HG02938 (cell line): Measurements from ENCODE around the gene VAV3.

Experiments
- ATAC-seq: cut with Tn5 transposase; IDR thresholded peaks from one replicate; pipeline ENCODE4 v1.9.1; 2021; ENCODE audit warnings: mild to moderate bottlenecking, moderate library complexity; ENCODE audit not compliant: unreplicated experiment

VAV3 gene

DNA sequence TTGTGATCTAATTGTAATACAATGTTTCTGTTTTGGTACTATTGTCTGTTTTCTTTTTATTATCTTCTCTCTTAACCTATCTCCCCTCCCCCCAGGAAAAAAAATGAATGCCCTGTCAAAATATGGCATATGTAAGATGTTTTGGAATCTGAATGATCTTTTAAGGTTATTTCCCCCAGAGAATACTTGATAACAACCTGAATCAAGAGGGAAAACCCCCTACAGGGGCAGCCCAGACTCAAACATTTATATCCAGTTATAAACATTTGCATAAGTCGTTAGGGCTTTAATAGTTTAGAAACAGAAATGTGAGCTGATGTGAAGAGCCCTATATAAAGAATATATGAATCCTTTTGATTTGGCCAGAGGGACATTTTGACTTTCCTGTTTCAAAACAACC is 169.5 kb downstream of the VAV3 start:
- no peak for ATAC-seq

DNA sequence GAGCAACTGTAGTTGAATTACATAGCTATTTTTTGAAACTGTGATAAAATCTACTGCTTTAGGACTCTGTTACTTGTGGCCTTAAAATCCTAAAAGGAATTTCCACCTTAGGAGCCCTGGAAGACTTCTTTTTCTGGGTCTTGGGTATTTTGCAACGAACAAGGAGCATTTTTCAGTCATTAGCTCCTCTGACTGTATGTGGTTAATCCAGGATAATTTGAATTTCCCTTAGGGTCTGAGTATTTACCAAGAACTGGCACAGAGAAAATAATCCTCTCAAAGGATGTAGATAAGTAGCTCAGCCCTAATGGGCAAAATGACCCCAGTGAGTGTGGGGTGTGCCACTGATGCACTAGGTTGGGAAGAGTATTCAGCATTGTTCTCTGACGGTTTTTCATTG is 170.4 kb downstream of the VAV3 start:
- no peak for ATAC-seq

DNA sequence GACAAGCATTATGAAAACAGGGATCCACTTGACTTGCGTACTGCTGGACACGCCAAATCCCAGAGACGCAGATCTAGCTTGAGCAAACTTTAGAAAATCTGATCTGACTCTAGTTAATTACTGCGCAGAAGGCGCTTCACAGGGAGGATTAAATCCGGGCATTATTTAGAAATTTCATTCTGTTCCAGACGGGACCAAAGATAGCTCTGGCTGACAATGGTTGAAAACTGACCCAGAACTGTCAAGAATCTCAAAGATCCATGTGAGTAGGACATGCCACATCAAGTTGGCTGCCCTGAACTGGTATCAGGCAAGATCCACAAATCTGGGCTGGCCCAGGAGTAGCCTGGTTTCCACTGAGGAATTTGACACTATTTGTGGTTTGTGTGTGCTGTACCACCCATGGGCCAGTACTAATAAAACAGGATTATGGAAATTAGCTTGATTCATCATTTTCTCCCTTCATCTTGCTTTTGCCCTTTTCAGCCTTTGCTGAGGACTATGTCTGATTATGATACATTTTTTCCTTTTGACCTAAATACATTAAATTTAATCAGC is 171.0 kb downstream of the VAV3 start:
- no peak for ATAC-seq

DNA sequence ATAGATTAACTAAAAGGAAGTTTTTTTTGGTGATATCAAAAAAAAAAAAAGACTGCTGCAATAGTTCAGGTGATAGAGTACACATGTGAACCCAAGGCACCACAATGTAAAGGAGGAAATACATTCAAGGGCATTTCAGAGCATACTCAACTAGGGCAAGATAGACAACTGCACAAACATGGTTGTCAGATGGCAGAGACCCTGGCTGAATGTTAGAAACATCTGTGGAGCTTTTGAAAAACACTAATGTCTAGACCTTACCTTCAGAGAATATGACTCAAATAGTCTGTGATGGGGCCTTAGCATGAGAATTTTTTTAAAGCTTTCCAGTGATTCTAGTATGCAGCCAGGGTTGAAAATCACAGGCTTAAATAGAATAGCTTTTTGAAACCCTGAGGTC is 173.6 kb downstream of the VAV3 start:
- no peak for ATAC-seq

DNA sequence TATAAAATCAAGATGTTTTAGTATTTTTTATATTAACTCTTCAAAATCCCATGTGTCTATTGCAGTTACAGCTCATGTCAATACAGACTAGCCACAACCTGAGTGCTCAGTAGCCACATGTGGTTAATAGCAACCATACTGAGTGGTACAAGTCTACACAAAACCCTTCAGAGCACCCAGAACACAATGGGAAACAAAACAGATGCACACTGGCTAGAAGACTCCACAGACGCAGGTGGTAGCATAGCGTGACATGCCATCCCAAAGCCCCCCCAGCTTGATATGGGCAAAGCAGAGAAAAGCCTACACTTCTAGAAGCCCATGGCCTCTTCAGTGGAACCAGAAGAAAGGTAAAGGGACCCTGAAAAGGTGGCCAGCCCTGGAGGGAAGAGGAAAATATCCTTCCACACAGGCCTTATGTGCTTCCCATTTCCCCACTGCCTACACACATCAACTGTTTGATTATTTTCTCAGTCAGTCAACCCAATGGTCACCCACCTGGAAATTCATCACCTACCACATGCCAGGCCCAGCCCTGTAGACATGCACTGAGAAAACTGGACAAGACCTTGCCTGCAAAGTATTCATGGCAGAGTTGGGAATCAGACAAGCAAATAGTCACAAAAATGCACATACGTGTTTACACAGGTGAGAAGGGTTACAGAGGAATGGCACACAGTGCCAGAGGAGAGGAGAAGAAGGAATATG is 175.0 kb downstream of the VAV3 start:
- no peak for ATAC-seq

DNA sequence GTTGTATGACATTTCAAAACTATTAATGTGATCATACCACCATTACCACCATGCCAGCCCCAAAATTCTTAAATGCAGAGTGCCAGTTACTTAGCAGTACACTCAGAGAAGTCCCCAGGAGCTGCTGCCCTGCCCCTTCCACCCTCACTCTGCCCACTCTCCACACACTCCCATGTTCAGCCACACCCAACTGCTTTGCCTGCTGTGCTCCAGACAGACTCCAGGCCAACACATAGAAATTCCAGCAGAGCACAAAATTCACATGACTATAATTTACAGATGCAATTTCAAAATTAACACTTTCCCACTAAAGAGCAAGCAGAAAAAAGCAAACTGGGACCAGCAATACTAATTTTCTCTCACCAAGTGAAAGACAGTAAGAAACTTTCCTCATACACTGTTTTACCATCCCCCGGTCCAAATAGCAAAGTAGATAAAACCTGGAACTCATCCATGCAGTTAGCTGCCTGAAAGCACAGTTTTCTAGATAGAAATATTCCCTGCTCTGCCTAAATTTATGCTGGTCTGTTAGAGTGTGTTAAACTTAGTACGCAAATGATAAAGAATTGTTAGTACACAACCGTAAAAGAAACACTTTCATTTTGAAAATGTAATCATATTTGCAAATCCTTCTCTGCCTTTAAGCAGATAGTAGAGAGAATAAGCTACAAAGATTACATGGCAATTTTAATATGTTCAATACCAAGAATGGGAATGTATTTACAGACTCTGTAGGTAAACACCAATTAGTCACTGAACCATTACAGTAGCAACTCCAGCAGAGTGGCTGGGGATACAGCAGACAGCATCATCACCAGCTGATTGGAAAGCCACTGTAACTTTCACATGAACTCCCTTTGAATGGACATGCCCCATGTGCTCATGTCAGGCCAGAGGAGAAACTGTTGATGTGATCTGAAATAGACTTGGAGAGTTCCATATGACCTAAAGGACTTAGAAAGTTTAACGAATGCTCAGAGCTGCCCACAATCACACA is 176.5 kb downstream of the VAV3 start:
- ATAC-seq: no peak

DNA sequence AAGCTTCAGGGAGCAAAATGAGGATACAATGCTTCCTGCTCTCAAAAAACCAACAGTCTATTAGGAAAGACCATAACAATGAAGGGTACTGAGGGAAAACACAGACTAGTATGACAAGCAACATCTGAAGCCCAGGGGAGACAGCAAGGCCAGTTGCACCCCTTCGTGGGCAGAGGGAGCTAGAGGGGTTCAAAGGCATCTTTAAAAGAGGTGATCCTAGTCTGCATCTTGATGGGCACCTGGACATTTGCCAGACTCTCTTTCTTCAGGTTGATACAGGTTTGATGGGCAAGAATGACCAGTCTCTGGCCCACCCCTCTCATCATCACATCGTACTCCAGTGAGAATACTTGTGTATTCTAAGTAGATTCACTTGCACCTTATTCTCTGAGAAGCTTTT is 177.7 kb downstream of the VAV3 start:
- ATAC-seq: no peak

DNA sequence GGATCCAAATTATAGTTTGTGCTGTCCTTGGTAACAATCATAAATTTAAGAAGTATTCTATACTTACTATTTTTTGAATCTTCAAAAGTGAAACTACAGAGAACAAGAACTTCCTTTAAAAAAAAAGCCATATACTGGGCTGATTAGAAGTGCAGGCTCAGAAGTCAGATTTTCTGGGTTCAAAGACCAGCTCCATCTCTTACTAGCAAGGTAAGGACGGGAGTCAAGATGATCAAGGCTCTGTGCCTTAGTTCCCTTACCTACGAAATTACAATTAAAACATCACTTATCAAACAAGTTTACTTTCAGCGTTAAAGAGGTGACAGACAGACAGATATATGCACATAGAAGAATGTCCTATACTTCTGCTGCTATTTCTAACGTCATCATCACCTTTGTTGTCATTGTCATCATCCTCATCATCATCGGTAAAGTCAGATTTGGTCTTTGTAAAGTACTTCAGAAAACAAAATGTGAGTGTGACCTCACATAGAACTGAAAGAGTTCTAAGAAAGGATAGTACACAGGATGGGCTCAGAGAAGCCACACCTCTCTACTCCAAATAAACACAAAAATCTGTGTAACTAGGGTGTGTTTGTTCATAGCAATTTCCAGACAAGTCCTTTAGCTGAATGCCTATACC is 178.7 kb downstream of the VAV3 start:
- ATAC-seq: no peak

DNA sequence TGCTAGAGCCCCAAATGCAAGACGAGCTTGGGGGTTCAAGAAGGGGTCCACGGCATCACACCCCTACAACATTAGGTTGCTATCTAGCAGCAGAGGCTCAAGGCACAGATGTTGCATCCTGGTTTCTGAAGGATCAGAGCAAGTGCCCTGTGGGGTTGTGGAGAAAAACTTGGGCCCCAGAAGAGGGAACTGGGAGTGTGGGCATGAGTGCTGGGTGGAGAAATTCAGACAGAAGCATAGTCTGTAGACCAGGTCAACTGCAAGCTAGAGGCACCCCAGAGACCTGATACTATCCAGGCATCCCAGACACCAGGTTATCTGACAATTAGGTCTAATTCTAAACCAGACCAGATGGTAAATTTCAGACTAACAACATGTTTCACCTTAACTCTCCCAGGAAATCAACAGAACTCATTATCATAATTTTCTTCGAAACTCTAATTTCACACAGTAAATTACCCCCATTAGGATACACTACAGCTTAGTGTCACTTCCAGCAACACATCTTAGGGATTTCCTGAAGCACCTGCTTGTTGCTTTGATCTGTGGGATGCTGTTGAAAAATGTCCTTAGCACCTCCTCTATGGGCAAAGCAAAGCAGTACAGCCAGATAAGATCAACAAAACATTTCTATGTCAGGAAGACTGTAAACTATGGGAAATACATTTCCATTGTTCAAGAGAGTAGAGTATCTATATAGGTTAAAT is 179.3 kb downstream of the VAV3 start:
- ATAC-seq: no peak

DNA sequence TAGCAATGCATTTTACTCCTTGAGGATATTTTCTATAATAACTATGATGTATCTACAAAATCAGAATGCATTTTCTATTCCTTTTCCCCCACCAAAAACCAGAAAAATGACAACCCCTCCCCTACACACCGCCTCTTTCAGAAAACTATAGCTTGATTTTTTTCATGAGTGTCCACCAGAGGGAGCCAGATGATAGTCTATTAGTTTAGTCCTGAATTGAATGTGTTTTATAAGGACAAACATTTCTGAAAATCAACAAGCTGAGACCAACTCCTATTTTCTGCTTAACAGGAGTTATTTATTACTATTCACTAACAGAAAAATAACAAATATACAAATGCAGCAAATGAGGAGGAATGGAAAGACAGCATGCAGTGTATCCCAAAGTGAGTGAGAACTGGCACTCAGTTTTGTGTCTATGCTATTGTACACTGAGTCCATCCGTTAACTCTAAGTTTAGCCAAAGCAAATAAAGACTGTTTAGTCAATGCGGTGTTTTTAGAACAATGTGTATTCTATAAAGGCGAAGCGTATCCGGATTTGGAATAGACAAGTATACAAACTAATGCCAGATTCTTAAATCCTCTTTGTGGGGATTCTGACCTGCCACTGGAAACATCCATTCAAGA is 182.6 kb downstream of the VAV3 start:
- ATAC-seq: no peak

DNA sequence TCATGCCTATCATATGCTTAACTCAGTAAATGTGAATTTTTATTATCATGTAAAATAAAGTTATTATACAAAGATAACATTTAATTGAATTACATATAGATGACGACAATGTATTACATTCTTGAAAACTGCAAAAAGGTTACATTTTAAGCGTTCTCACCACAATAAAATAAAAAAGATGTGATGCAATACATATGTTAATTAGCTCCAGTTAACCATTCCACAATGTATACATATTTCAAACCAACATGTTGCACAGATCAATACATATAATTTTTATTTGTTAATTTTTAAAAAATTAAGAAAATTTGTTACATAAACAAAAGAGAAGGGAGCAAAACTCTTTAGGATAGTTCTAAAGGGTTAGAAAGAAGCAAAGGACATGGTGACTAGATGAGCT is 183.7 kb downstream of the VAV3 start:
- ATAC-seq: no peak

DNA sequence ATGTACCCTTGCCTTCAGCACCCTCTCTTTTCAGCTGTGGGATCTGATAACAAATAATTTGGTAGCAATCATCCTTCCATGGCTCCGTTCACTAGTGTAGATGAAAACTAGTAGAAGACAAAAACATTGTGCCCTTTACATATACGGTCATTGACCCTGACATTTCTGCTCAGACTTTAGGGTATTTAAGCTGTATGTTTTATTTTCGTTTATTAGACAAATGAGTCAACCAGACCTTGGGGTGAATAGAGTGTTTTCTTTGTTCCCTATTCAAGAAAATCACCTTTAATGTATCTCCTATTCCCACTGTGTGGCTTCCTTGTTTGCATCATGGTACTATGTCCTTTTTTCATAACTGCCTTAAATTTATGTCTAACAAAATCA is 187.3 kb downstream of the VAV3 start:
- peak; percentile 12 for ATAC-seq

DNA sequence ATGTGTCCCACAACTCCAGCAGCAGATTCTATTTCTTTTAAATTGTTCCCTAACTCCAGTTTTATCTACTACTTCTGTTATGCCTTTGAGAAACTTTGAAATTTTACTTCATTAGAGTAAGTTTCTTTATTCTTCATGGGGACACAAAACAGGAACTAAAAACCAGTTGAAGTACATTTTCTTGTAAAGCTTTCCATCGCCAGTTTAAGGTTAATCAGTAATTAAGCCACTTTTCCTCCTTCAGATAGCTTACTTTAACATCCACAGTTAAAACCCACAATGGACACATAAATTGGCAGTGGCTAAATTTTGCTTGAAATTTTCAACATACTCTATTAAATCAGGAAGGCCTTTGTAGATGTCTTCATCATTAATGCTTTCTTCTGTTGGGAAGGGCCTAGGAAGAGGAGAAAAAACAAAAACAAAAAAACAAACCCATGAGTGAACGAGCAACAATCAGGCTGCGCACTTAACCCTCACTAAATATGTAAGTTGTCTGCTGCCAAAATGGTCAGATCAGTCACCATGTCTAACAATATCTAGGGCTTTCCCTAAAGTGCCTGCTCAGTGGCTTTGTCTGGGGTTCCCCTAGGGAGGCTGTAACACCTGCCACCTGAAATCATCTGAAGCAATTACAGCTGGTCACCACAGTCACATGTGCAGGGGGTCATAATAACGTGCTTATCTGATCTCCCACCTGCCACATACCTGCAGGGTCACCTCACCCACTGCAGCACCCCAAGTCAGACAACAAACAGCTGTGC is 187.9 kb downstream of the VAV3 start:
- ATAC-seq: peak; percentile 95

DNA sequence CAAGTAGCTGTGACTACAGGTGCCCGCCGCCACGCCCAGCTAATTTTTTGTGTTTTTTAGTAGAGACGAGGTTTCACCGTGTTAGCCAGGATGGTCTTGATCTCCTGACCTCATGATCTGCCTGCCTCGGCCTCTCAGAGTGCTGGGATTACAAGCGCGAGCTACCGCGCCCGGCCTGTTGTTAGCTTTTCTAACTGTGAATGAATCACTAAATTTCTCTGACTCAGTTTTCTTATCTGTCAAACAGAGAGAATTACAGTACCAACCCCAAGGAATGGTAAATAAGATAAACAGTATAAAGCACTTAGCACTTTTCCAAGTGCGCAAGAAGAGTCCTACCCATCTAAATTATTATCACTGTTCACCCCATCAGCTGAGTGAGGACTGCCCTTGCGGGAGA is 193.6 kb downstream of the VAV3 start:
- ATAC-seq: no peak

DNA sequence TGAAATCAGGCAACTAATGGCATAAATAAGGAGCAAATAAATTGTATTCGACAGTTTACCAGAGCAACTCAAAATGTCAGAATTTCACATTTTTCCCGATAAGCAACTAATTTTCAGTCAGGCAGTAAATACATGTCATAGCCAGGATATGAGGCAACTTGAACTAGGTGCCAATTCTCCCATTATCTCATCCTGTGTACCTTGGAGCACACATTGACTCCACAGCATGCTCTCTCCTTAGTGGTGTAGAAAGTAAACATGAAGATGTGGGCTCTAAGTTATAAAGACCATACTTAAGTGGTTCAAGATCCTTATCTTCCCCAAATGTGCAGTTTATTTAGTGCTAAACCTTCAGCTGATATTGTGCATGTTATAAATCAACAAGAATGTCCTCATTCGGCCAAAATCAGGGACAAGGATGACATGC is 197.8 kb downstream of the VAV3 start:
- no peak for ATAC-seq

DNA sequence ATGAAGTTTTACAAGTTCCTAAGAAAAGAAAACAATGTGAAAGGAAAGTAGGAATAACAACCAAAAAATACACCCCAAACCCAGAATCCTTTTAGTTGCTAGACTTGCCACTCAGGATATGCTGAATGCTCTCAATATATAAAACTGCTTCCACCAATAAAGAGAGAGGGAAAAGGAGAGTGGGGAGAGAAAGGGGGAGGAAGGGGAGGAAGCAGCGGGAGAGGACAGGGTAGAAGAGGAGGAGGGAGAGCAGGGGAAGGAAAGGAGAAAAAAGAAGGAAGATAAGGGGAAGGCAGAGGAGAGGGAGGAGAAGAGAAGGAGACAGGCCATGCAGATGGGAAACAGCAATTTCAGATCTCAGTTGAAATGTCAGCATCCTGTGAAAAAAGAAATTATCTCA is 198.4 kb downstream of the VAV3 start:
- no peak for ATAC-seq

DNA sequence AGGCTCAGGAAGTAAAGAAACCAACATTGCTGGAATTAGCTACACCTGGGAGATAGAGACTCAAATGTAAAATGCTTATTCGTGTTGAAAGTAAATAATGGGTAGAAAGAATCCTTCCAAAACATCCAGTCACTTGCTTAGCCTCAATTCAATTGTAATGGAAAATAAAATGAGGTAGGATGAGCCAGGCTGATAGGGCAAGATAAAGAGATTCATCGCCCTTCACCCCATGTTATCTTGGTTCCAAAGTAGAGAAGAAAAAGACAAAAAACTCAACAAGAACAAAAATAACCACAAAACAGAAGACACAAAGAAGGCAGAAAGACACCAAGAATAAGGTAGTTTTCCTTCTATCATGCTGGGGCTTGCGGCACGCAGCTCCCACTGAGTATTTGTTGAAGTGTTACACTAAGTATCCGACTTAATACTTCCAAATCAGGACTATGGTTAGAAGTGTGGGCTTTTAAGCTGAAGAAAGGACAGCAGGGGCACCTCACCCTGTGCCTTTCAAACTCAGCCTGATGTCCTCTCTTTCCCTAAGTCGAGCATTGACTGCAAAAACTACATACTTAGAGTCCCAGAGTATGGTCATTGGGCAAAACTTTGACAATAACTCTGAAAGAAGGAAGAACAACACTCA is 202.1 kb downstream of the VAV3 start:
- ATAC-seq: no peak

DNA sequence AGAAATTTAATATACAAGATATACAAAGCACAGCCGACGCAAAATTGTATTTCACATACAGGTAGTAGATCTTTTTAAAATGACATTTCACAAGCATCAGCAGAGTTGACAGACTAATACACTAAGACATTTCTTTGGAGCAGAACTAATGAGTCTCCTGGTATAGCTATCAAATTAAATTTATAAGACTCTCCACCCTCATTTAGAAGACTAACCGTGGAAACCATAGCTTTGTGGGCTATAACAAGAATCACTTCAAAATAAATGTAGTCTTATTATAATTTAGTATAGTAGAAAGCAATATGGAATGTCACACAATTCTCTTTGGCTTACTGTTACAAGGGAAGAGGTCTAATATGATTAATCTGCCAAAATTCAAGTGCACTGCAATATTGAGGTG is 204.9 kb downstream of the VAV3 start:
- no peak for ATAC-seq

DNA sequence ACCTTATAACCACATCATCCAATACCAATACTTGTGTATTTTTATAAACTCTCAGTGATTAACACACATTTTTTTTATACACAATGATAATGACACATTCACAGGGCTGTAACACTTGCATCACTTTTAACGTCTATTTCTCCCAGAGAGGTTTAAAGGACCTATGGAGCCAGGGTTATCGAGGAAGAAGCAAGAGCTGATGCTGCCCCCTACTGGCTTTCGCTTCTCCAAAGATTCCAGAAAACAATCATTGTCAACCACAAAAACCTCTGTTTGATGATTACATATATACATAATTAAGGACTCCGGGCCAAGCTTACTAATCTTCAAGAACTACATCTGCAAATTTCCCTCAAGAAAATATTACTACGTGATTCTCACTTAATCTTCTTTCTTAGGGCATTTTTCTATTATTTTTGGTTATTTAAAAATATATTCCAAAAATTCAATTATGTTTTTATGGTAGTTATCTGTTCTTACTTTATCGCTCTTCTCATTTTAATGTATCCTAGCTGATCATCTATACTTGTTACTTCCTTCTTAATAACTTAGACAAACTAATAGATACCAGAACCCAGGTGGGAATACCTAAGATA is 214.5 kb downstream of the VAV3 start:
- ATAC-seq: no peak
